T-helper 1 cell (primary cell): Measurements from ENCODE around the gene VSTM2B.
"Not testable (repeated sequence)": the region's sequence is repeated elsewhere in the genome, so short reads cannot be mapped to it uniquely, and the experiment has no call there.

Source experiments
- DNase-seq, 5 donors: peaks; one replicate each; pipeline ENCODE4 v3.0.0-alpha.2; 2012 to 2020
- total RNA-seq, 4 donors: gene quantifications; one replicate each; lab custom pipeline; 2026; lab: John Stamatoyannopoulos, UW

Gene VSTM2B
- total RNA-seq = 0 reads per million in 4 donors

DNA sequence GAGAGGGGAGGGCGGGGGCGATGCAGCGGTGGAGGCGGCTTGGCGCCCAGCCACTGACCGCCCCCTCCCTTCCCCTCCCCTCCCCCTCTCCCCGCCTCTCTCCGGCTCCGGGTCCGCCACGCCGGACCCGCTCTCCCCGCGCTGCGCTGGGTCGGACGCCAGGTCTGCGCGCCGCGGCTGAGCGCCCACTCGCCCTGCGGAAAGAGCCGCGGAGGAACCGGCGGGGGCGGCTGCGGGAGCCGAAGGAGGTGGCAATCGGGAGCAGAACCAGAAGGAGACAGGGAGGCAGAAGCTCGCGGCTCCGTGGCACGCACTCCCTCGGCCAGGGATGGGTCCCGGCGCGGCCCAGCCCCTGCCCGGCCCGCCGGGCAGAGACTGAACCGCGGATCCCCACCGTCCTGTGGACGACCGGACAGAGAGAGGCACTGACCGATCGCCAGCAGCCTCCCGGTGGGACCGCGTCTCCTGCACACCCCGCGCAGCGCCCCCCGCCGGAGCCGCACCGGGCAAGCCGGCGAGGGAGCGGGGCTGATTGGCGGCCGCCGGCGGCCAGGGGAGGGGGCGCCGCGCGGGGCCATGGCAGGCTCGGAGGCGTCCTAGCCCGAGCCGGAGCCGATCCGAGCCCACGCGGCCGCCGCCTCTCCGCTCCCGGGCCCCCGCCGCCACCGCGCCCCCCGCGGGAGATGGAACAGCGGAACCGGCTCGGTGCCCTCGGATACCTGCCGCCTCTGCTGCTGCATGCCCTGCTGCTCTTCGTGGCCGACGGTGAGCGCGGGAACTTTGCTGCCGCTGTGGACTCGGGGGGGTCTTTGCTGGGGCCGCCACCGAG lies at the start of gene VSTM2B:
VSTM2B (plus strand) TSS at position 94 of the 829 bp plus-strand sequence; CDS start at position 684, 590 bp downstream.
- no peak for DNase-seq

- no peak for DNase-seq
Measured at GRCh38 chr19:29476528-29476927, 49.3 kb upstream of the VSTM2B start.

GRCh38 chr19:29477831-29478577 lies 47.8 kb upstream of the VSTM2B start:
- no peak for DNase-seq

DNA sequence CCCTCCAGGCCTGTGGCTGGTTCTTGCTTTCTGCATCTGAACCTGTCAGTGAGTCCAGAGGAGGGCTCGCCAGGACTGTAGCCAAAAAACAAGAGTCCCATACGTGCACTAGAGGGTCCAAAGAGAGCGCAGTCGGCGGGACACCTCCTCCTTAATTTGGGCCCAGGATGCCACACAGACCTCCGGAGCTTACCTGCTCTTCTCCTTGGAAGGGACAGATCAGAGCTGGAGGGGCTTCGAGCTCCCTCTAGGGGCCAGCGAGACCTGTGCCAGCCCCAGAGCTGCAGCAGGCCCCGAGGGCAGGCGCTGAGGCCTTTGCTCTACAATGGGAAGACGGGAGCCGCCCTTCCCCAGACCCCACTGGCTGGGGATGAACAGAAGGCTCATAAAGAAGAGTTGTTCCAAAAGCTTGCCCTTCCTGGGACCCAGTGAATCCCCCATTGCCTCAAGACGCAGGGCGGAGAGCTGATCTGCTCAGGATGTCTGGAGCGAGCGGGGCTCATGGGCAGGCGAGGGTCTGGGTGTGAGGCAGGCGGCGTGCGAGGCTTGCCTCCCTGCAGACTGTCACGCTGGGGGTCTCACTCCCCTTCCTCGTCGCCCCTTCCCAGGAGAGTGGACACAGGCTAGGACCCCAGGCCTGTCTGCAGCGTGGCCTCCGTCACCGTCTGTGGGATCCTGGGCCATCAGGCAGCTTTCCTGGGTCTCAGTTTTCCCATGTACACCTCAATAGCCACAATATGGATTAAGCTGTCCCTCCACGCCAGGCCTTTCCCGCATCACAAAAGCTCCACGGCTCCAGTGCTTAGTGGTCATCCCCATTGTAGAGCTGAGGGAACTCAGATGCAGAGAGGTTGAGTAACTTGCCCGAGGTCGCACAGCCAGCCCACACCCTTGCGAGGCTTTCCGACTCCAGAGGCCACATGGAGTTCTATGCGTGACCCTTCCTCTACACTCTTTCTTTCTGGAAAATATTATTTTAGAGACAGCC lies 46.9 kb upstream of the VSTM2B start:
- no peak for DNase-seq

- no peak for DNase-seq
Measured at GRCh38 chr19:29479941-29480340, 45.9 kb upstream of the VSTM2B start.

- DNase-seq = no peak
Measured at GRCh38 chr19:29480507-29480906, 45.3 kb upstream of the VSTM2B start.

GRCh38 chr19:29482855-29483640 lies 42.7 kb upstream of the VSTM2B start:
- DNase-seq = no peak

- no peak for DNase-seq
Measured at GRCh38 chr19:29483641-29483920, 42.2 kb upstream of the VSTM2B start.

GRCh38 chr19:29483944-29484581 lies 41.7 kb upstream of the VSTM2B start:
- no peak for DNase-seq

DNA sequence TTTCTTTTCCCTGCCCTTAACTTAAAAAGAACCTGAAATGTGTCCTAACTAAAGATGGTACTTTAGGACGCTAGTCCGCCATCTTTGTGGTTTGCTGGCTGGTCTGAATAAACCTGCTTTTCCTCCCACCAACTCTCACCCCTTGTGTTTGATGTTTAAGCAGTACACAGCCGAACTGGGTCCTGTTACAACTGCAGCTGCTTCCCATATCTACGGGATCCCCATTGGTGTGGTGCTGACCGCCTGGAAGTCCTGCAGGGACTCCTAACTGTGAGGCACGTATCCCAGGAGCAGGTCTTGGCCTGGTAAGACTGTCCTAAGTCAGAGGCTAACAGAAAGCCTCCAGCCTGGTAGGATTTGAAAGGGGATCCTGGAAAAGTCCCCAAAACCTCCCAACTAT lies 40.9 kb upstream of the VSTM2B start:
- DNase-seq = no peak

- DNase-seq = no peak
Measured at GRCh38 chr19:29485293-29485692, 40.5 kb upstream of the VSTM2B start.

DNA sequence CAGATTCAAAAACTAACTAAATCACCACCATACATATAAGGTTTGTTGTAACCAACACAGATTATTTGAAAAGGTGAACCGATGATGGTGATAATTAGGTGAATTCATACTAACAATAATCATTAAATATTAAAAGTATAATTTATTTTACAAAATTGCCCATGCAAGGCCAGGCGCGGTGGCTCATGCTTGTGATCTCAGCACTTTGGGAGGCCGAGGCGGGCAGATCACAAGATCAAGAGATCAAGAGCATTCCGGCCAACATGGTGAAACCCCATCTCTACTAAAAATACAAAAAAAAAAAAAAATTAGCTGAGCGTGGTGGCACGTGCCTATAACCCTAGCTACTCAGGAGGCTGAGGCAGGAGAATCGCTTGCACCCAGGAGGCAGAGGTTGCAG lies 38.8 kb upstream of the VSTM2B start:
- not testable (repeated sequence) for DNase-seq

- no peak for DNase-seq
Measured at GRCh38 chr19:29487432-29487831, 38.4 kb upstream of the VSTM2B start.

DNA sequence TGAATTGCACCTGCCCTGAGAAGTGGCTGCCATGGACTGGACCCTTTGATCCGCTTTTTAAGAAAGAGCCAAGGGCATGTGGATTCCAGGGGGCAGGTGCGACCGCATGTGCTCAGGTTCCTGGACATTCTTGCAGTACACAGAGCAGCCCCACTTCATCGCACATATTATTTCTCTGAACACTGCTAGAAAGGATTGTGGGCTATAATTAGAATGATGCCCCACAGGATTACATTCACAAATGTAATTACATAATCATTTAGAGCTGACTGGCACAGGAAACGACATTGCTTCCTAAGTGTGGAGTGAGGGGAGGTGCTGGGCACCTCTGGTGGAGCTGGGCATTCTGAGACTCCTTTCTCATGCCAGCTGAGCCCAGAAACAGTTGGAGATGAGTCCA lies 37.5 kb upstream of the VSTM2B start:
- DNase-seq = no peak

DNA sequence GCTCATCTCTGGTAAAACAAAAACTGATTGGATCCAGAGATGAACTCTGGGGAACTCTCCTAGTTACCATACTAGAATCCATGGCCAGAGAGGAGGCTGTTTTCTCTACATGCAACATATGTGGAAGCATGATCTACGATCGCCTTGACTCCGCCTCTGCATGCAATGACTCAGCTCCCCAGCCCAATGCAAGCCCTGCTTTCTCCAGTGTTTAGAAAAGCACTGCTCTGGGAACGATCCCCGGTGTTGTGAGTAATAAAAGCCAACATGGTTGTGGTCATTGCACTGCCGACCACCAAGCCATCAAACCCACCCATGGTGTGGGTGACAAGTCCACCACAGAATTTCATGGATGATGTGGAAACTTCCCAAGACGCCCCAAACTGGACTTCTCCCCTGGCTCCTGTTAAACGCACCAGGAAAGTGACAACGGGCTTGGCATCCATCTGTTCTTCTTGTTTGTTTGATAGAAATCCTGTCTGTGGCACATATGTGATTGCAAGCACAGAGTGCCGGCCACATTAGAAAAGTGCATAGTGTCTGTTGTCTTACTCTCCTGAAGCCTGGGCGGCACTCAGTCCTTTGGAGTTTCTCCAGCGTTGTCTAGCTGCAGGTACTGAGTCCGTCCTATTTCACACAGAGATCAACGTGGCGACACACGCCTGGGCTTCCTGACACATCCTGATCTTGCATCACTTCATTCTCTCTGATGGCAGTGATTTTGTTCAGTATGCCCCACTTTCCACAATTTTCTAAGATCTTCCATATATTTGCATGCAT lies 36.4 kb upstream of the VSTM2B start:
- no peak for DNase-seq

DNA sequence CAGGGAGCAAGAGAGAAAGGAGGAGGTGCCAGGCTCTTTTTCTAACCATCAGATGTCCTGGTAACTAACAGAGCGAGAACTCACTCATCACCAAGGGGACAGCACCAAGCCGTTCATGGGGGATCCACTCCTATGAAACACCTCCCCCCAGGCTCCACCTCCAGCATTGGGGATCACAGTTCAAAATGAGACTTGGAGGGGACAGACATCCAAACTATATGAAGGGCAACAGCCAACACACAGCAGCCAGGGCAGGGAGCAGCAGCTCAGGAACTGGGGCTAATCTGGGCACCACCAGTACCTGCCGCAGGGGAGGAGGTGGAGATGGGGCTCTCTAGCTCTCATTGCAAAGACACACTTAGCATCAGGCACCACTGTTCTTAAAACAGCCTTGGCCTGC lies 34.3 kb upstream of the VSTM2B start:
- DNase-seq = no peak

- DNase-seq = no peak
Measured at GRCh38 chr19:29491995-29492577, 33.7 kb upstream of the VSTM2B start.

DNA sequence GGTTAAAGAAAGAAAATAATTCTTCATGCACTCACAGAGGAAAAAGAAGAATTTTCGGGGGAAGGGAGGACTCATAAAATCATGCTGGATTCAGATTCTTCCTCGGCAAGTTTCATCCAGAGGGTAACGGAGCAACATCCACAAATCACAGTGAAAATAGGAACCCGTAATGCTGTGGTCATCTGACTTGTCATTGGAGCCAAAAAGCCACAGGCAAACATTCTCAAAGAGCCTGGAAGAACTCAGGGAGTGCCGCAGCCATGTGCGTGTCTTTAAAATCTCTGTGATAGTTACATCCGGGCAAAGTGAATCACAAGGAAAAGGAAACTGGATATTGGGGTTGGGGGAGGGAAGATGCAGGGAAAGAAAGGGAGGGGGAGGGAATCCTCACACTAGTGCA lies 33.0 kb upstream of the VSTM2B start:
- DNase-seq = no peak

- DNase-seq = no peak
Measured at GRCh38 chr19:29495091-29495490, 30.7 kb upstream of the VSTM2B start.

GRCh38 chr19:29495901-29496441 lies 29.8 kb upstream of the VSTM2B start:
- DNase-seq = no peak
